Measurements from ENCODE around the gene KRT73.
A peak's percentile ranks its signal among the peaks of the same experiment; 100 is the strongest.

KRT73 gene

GRCh38 chr12:52618216-52618615 is at the start of gene KRT73:
TSS of gene KRT73 (minus strand) at chr12:52618559. CDS start at chr12:52618524, 35 bp downstream.
- no peak for DNase-seq

GRCh38 chr12:52667931-52668330 is 49.6 kb upstream of the KRT73 start:
- DNase-seq: no peak

DNA sequence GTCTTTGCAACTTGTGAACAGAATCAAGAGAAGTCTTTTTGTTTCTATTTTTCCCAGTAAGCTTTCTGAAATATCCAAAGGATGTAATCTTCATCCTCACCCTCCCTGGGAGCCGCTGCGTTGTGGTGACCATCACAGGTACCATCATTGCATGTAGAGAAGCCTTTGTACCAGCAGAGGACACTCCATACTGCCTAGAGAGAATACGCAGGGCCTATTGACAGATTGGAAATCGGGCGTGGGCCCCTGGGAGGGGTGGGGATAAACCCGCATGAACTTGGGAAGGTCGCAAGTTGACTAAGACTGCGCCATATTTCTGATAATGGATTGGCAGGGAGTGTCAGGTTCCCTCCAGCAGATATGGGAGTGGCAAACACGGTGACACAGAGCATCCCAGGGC is 49.1 kb upstream of the KRT73 start:
- no peak for DNase-seq

- DNase-seq: no peak
Measured at GRCh38 chr12:52666471-52666870, 48.1 kb upstream of the KRT73 start.

- DNase-seq: no peak
Measured at GRCh38 chr12:52663420-52663819, 45.1 kb upstream of the KRT73 start.

- no peak for DNase-seq
Measured at GRCh38 chr12:52662918-52663229, 44.5 kb upstream of the KRT73 start.

- DNase-seq: no peak
Measured at GRCh38 chr12:52662093-52662917, 43.9 kb upstream of the KRT73 start.

DNA sequence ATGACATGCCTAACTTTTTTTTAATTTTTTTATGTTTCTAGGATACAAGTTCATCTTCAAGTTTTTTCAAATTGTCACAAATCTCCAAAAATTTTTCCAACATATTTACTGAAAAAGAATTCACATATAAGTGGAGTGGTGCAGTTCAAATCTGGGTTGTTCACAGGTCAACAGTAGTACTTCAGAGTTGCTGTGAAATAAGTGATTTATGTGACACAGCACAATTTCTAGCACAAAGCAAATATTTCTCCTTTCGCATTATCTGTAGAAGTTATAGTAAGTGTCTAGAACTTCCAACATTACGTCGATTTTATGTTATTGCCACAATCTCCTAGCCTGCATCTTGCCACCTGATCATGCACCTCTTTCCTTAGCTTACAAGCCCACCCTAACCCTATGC is 43.3 kb upstream of the KRT73 start:
- DNase-seq: no peak

DNA sequence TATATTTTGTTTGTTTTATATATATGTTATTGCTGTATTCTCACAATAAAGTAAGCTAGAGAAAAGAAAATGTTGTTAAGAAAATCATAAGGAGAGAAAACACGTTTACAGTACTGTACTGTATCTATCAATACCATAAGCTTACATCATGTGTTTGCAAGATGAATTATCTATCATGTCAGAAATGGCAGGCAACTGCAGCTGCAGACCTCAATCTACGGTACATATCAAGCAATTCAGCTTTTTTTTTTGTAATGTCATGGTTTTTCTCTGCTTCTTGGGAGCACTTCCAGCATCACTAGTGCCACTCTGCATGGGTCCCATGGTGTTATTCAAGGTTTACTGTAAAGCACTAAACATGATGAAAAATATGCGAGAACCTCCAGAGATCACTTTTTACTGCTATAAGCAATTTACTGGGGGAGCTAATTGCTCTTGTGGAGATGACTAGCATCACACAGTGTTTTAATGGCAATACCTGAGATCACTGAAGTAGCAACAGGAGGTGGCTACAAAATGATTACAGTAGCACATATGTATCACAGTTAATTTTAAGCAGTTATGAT is 42.7 kb upstream of the KRT73 start:
- no peak for DNase-seq

DNA sequence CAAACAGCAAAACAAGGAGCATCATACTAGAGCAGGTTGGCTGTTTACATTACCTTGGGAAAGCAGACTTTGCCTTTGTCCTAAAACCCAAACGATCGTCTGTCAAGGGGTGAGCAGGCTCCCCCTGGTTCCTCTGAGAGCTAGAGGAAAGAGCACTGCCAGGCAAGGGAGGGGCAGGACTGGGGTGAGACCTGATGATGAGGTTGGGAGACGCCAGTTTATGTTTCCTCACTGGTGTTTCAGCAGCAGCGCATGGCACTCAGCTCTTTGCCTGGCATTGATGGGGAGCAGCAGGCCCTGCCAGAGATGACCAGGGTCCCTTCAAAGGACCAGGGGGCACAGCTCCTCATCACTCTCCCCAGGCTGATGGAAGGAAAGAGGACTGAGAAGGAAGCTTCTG is 41.6 kb upstream of the KRT73 start:
- no peak for DNase-seq

DNA sequence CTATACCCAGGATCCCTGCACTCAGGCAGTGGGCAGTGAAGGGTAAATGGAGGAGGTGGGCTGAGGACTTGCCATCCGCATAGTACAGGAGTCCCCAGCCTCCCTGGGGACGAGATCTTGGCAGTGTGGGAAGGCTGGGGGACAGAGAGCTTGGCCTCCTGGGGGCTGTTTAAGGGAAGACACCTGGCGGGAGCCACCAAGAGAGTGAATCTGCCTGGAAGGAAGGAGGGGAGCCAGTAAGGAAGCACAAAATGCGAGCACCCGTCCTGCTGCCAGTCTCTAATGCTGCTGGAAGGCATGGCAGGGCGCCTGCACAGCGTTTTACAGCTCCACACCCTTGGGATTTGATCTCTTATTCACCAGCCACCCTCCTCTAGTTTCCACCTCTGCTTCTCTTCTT is 41.0 kb upstream of the KRT73 start:
- no peak for DNase-seq

DNA sequence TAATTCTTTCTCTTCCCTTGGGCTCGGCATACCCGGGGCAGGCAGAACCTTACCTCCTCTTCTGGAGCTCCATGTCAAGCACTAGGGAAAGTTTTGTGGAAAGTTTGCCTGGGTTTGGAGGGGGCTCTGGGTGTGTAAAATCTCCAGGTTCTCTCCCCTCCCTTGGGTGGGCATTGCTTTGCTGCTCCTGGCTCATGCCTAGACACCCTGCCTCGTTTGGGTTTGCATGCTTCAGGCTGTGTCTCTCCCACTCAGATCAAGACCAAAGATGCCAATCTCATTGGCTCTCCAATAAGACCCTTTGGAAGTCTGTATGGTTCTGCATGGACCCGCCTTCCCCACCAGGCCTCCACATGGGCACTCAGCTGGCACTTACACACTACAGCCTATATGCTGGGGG is 39.8 kb upstream of the KRT73 start:
- DNase-seq: no peak

DNA sequence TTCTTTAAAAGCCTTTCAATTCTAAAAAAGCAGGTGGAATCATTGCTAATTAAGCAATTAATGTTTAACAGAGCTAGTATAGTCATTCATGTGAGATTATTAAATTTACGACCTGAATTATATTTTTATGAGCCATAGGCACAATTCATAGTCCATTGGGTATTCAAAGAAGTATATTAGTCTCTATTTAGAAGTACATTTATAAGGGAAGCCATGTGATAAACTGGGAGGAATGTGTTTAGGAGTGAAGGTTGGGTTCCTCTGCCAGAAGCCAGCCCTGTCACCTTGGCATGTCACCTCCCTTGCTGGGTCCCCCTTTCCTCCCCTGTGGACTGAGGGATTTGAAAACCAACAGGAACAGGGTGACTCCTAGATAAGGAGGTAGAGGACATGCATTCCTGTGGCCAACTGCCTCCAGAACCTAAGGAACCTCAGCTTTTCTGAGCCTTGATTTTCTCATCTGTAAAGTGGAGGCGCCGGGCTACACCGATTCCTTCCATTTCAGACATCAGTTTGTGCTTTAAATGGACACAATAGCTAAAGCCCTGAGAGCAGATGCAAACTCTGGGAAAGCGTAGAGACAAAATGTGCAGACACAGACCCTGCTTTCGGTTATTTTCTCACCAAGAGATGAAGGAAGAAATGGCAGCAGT is 39.0 kb upstream of the KRT73 start:
- DNase-seq: no peak

DNA sequence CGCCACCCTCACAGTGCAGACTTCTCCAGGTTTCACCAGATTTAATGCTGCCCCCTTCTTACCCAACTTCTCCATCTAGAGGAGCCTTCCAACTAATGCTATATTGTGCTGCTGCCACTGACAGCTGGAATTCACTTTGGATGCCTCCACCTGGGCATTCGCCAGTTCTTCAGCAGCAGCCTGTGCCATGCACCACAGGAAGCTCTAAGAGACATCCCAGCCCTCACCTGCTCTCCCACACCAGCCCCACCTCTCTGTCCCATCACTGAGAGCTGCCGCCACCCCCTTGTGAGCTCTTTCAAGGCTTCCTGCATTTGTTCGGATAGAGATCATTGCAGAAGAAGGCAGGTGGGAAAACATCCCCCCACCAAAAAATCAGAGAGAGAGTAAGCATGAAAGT is 38.3 kb upstream of the KRT73 start:
- DNase-seq: no peak

DNA sequence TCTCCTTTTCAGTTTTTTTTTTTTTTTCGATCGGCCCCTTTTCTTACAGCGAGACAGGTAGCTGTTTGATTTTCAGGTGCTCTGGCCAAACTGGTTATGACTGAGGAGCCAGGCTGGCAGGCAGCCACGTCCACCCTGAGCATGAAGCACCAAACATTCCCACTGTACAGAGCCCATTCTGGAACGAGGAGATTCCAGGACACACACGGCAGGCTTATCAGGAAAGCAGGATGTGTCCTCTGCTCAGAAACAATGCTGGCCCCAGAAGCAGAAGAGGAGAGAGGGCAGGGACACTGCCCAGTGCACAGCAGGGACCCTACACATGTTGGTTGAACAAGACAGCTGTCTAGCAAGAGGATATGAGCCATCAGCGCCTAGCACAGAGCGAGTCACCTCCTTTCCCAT is 37.4 kb upstream of the KRT73 start:
- DNase-seq: no peak

- DNase-seq: no peak
Measured at GRCh38 chr12:52655251-52655650, 36.9 kb upstream of the KRT73 start.

- DNase-seq: no peak
Measured at GRCh38 chr12:52651726-52652261, 33.4 kb upstream of the KRT73 start, which contains the start of gene KRT2. TSS of gene KRT2 (minus strand) at chr12:52652211. CDS start at chr12:52652142, 69 bp downstream.

DNA sequence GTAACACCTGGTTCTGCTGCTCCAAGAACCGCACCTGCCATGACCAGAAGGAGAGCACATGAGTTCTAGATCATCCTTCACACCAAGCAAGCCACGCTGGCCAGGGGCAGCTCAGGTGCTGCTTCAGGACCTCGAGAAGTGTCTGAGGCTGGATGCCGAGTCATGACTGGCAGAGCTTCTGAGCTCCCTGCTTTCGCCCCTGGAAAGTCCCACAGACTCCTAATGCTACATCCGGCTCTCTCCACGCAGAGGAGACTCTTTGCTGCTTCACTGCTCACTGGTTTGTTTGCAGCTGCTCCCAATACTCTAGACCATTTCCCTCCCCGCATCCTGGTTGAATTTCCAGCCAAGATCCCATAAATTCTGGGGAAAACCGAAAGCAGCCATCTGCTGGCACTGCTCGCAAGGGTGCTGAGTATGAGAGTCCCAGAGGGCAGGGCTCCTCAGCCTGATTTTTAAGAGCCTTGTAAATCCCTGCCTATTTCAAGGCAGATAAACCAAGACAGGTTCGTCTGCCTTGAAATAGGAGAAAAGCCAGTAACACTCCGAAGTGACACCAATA is 32.2 kb upstream of the KRT73 start:
- DNase-seq: no peak

DNA sequence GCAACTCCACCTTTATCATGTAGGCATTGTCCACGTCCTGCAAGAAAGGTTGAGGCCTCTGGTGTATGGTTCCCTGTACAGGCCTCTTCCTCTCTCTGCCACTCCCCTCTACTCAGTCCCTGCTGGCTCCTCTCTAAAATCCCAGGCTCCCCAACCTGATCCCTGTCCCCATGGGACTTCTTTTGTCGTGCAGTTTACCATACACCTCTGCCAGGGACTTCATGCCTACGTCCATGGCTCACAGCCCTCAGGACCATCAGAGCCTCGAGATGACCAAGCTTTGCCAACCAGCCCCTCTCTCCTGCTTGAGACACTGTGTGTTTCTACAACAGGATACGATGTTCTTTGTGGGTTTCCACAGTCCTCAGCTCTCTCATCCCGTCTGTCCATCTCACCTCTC is 30.7 kb upstream of the KRT73 start:
- no peak for DNase-seq

DNA sequence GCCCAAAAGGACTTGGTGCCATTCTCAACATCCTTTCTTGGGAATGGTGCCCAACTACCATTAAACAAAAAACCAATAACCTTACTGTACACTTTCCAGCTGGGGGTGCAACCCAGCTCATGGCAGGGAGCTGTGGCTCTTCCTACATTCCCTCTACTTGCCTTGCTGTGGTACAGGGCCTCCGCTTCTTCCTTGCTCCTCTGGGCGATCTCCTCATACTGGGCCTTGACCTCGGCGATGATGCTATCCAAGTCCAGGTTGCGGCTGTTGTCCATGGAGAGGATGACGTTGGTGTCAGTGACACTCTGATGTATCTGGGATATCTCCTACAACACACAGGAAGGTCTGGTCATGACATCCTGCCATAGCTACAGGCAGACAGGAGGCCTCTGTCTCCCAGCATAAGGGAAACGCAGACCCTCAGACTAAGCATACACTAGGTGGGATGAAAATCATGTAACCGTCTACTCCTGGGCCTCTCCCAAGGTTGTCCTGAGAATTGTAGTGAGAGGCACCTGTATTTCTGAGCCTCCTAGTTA is 29.7 kb upstream of the KRT73 start:
- no peak for DNase-seq

- DNase-seq: no peak
Measured at GRCh38 chr12:52647601-52648000, 29.2 kb upstream of the KRT73 start.

GRCh38 chr12:52646613-52647012 is 28.3 kb upstream of the KRT73 start:
- no peak for DNase-seq

DNA sequence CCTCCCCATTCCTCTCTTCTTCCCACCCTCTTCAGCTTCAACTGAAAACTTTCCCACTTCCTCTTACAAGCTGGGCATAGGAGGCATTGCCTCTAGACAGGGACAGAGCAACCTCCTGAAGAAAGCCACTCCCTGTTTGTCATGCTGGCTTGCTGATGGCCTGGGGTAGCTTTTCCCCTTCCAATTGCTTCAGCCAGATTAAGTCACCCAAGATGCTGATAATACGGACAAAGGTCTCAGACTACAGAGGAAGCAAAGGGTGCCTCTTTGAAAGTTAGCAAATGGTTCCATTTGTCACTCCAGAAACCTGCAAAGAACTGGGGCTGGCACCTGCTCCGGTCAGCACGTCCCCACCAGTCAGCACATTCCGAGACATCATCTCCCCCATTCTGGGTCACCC is 27.6 kb upstream of the KRT73 start:
- DNase-seq: peak; percentile 59 to 78

Data from inflammatory macrophage treated with lipopolysaccharide for 1 hour (primary cell).